Measurements from ENCODE around the gene METTL2B. TPM values are rescaled to one million over a fixed set of nuclear protein-coding genes. Genes with fewer than 3 reads are reported as not detected.
A peak's percentile ranks its signal among the peaks of the same experiment; 100 is the strongest.
"Not testable (repeated sequence)": the region's sequence is repeated elsewhere in the genome, so short reads cannot be mapped to it uniquely, and the experiment has no call there.

The METTL2B gene
- total RNA-seq, 1 donor from 2014 or later, result 13.9 TPM

GRCh38 chr7:128454808-128455542 is 21.6 kb upstream of the METTL2B start:
- peak; percentile 9 for ATAC-seq
- DNase-seq (ENCODE audit: low spot score), result no peak

- ATAC-seq (peak; percentile 88), DNase-seq (ENCODE audit: low spot score) (peak; percentile 96)
Observed at GRCh38 chr7:128455543-128456254, 20.8 kb upstream of the METTL2B start, which contains the start of gene HILPDA. TSS of gene HILPDA (plus strand) at chr7:128455878. CDS start at chr7:128457269, 1,391 bp downstream.

- peak; percentile 26 for DNase-seq (ENCODE audit: low spot score)
- no peak for ATAC-seq
Observed at GRCh38 chr7:128456255-128456725, 20.3 kb upstream of the METTL2B start.

- not testable (repeated sequence) for ATAC-seq
- peak; percentile 31 for DNase-seq (ENCODE audit: low spot score)
Observed at GRCh38 chr7:128457385-128457784, 19.2 kb upstream of the METTL2B start.

- no peak for ATAC-seq
Observed at GRCh38 chr7:128458956-128459355, 17.6 kb upstream of the METTL2B start.

DNA sequence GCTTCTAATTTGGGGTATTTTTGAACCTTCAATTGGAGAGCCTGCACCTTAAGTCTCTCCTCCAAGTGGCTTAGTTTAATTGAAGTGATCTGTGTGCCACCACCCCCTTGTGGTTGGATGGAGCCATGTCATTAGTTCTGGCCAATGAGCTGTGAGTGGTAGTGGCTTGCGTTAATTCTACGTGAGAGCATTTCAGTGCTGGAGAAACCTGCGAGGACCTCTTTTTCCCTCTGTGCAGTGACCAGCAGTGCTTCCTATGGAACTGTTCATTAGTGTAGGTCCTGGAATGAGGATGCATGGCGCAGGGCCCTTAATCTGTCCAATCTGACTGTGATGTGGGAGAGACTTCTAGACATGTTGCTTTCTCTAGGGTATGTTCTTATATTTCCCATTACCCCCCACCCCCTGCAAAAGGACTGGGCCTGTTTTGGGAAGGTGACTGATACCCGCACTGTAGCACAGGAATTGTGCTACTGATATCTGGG is 17.1 kb upstream of the METTL2B start:
- ATAC-seq, result peak; percentile 60
- peak; percentile 66 for DNase-seq (ENCODE audit: low spot score)

More at GRCh38 chr7:128458956-128459355, 17.6 kb upstream of the METTL2B start:
- DNase-seq (ENCODE audit: low spot score), result no peak

GRCh38 chr7:128462460-128462859 is 14.1 kb upstream of the METTL2B start:
- ATAC-seq (no peak), DNase-seq (ENCODE audit: low spot score) (peak; percentile 7)

DNA sequence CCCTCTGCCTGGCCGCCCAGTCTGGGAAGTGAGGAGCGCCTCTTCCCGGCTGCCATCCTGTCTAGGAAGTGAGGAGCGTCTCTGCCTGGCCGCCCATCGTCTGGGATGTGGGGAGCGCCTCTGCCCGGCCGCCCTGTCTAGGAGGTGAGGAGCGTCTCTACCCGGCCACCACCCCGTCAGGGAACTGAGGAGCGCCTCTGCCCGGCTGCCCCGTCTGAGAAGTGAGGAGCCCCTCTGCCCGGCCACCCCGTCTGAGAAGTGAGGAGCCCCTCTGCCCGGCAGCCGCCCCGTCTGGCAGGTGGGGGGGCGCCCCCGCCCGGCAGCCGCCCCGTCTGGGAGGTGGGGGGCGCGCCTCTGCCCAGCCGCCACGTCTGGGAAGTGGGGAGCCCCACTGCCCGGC is 13.2 kb upstream of the METTL2B start:
- not testable (repeated sequence) for ATAC-seq
- DNase-seq (ENCODE audit: low spot score), result peak; percentile 34

DNA sequence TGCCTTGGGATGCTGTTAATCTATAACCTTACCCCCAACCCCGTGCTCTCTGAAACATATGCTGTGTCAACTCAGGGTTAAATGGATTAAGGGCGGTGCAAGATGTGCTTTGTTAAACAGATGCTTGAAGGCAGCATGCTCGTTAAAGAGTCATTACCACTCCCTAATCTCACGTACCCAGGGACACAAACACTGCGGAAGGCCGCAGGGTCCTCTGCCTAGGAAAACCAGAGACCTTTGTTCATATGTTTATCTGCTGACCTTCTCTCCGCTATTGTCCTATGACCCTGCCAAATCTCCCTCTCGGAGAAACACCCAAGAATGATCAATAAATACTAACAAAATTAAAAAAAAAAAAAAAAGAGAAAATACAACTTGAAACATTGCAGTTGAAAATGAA is 12.6 kb upstream of the METTL2B start:
- DNase-seq (ENCODE audit: low spot score), result peak; percentile 7
- ATAC-seq, result not testable (repeated sequence)

GRCh38 chr7:128466871-128467270 is 9.7 kb upstream of the METTL2B start:
- not testable (repeated sequence) for DNase-seq (ENCODE audit: low spot score); ATAC-seq

DNA sequence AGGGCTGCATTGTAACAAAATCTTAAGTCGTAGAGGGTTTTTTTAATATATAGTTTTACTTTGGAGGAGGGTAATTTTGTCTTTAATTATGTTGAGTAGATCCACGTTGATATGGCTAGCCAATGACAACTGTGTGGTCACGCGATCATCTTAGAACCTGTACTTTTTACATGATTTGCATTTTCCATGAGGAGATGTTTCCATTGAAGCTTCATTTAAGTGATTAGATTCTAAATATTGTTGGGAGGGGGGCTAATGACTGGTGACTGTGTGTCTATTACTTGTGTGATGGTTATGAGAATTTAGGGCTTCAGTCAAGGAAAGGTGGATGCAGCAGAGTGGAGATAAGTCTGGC is 765 bp downstream of the METTL2B start:
- DNase-seq (ENCODE audit: low spot score); ATAC-seq: not testable (repeated sequence)

DNA sequence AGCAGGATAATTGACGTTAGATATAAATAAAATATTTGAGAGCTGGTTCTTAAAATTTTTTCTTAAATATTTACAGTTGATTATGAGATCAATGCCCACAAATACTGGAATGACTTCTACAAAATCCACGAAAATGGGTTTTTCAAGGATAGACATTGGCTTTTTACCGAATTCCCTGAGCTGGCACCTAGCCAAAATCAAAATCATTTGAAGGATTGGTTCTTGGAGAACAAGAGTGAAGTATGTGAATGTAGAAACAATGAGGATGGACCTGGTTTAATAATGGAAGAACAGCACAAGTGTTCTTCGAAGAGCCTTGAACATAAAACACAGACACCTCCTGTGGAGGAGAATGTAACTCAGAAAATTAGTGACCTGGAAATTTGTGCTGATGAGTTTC is 2.5 kb downstream of the METTL2B start:
- DNase-seq (ENCODE audit: low spot score); ATAC-seq: not testable (repeated sequence)

- DNase-seq (ENCODE audit: low spot score); ATAC-seq: not testable (repeated sequence)
Observed at GRCh38 chr7:128488134-128488533, 11.6 kb downstream of the METTL2B start.

- DNase-seq (ENCODE audit: low spot score), result no peak
- ATAC-seq, result no peak
Observed at GRCh38 chr7:128497405-128497804, 20.9 kb downstream of the METTL2B start.

DNA sequence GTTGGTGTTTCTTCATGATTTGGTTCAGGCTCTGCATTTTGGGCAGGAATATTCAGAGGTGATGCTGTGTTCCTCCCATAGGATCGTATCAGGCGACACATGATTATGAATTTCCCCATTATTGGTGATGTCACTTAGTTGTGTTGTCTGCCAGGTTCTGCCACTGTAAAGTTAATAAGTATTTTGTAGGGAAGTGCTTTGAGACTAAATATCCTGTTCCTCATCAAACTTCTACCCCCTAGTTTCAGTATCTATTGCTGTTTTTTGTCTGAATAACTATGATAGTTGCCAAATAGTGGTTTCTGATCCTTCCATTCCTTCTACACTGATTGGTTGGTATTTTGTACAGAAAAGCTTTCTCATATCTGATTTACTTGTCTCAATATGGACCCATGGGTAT is 28.9 kb downstream of the METTL2B start:
- DNase-seq (ENCODE audit: low spot score); ATAC-seq: not testable (repeated sequence)

GRCh38 chr7:128506819-128507218 is 30.3 kb downstream of the METTL2B start:
- not testable (repeated sequence) for ATAC-seq; DNase-seq (ENCODE audit: low spot score)

DNA sequence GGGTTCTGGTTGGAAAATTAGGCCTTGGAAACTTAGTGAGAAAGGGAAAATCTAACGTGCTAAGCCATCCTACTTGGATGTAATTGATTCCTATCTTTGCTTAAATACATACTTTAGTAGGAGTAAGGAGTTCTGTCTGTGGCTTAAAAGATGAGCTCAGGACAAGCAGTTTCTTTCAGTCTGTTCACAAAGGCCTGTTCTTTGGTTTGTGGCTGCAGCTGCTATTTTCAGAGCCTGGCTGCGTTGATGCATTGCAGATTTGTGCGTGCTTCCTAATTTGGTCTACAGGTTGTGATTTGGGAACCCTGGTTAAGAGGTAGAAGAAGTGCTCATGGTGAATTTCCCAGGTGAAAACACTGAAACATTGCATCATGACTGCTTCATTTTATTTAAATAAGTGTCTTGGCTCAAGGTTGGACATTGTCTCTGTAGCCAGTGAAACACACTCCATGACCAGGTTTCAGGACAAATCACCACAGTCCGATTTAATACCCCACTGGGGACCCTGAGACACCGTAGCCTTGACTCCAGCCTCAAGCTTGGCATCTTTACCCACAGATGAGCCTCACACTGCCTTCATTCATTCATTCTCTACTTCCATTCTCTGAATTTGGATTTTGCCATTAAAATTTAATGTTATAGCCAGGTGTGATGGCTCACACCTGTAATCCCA is 30.9 kb downstream of the METTL2B start:
- not testable (repeated sequence) for ATAC-seq; DNase-seq (ENCODE audit: low spot score)

GRCh38 chr7:128511692-128512091 is 35.1 kb downstream of the METTL2B start:
- not testable (repeated sequence) for ATAC-seq; DNase-seq (ENCODE audit: low spot score)

DNA sequence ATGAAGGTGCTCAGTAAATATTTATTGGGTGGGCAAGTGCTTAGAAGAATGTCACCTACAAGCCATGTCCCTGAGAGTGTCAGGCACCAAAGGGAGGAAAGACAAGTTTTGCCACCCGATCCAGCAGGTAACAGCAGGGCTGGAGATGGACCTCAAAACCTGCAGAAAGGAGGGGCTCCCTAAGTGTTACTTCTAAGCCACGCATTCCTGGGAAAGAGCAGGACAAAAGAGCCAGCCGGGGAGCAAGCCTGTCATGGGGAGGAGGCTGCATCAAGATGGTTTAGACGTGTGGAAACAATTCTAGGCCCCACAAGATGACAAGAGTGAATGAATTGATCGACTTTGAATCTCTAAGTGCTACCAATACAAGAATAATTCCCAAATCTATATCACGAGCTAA is 38.7 kb downstream of the METTL2B start:
- ATAC-seq; DNase-seq (ENCODE audit: low spot score): not testable (repeated sequence)

- not testable (repeated sequence) for ATAC-seq; DNase-seq (ENCODE audit: low spot score)
Observed at GRCh38 chr7:128517023-128517422, 40.5 kb downstream of the METTL2B start.

Measured in left lobe of liver (tissue), 2 donors.